Smooth muscle cell (in vitro differentiated cells): ENCODE measurements around the gene NFATC2. TPM values are rescaled to one million over a fixed set of nuclear protein-coding genes. Genes with fewer than 3 reads are reported as not detected.

Source experiments
- DNase-seq: peaks from one replicate; lab custom pipeline; 2025; ENCODE audit not compliant: unreplicated experiment; lab: John Stamatoyannopoulos, UW
- H2AFZ ChIP-seq: fragments of 200-600 bp; sonication (generic); 2 replicates; pipeline ENCODE4 v1.6.0; 2016; ENCODE audit warnings: antibody characterized with exemption, low read depth, mild to moderate bottlenecking
- H3F3A ChIP-seq: fragments of 200-600 bp; sonication (generic); 2 replicates; pipeline ENCODE4 v1.6.0; 2017; ENCODE audit warnings: antibody characterized with exemption, low read depth
- H3K27ac ChIP-seq: fragments of 200-600 bp; sonication (generic); 2 replicates; pipeline ENCODE4 v1.5.1; 2016; ENCODE audit warnings: low read depth, mild to moderate bottlenecking
- H3K27me3 ChIP-seq: fragments of 200-600 bp; sonication (generic); 2 replicates; pipeline ENCODE4 v1.6.1; 2016; ENCODE audit warnings: low read depth, mild to moderate bottlenecking
- H3K36me3 ChIP-seq: fragments of 200-600 bp; sonication (generic); 2 replicates; pipeline ENCODE4 v1.5.1; 2016; ENCODE audit warnings: low read depth
- H3K4me1 ChIP-seq: fragments of 200-600 bp; sonication (generic); 2 replicates; pipeline ENCODE4 v1.5.1; 2016; ENCODE audit warnings: low read depth
- H3K4me2 ChIP-seq: fragments of 200-600 bp; sonication (generic); 2 replicates; pipeline ENCODE4 v1.6.0; 2016; ENCODE audit warnings: mild to moderate bottlenecking
- H3K4me3 ChIP-seq: fragments of 200-600 bp; sonication (generic); 2 replicates; pipeline ENCODE4 v1.5.1; 2016; ENCODE audit warnings: mild to moderate bottlenecking
- H3K79me2 ChIP-seq: fragments of 200-600 bp; sonication (generic); 2 replicates; pipeline ENCODE4 v1.6.0; 2016; ENCODE audit warnings: low read depth, mild to moderate bottlenecking
- H3K9ac ChIP-seq: fragments of 200-600 bp; sonication (generic); 2 replicates; pipeline ENCODE4 v1.6.0; 2016; ENCODE audit warnings: low read depth
- H3K9me3 ChIP-seq: fragments of 200-600 bp; sonication (generic); replicated peaks from 2 replicates; pipeline ENCODE4 v1.5.1; 2016; ENCODE audit warnings: low read depth
- H4K20me1 ChIP-seq: fragments of 200-600 bp; sonication (generic); 2 replicates; pipeline ENCODE4 v1.6.0; 2016; ENCODE audit warnings: low read depth
- CTCF ChIP-seq: fragments of 200-600 bp; sonication (generic); IDR thresholded peaks from 2 replicates; pipeline ENCODE4 v1.5.1; 2017; ENCODE audit warnings: borderline replicate concordance, mild to moderate bottlenecking, antibody characterized with exemption; ENCODE audit not compliant: insufficient read depth, poor library complexity, severe bottlenecking
- WGBS: methylation state at CpG from one replicate; pipeline ENCODE4 v1.1.7; 2016; ENCODE audit warnings: low lambda C conversion rate; 5-methylcytosine and 5-hydroxymethylcytosine counted together
- polyA plus RNA-seq: library from polyadenylated mRNA; unstranded; fragments of >200 nt; fragmentation: Nextera tagmentation; extraction: Ambion mirVana; gene quantifications from 2 replicates; pipeline ENCODE4 v1.2.1, GENCODE V29; 2016
- total RNA-seq: library from RNA; depleted of rRNA; stranded (reverse); fragments of >200 nt; gene quantifications from 2 replicates; pipeline ENCODE4 v1.2.3, GENCODE V29; 2014

NFATC2 gene
- total and polyA plus RNA-seq, 2 experiments from 2014 or later, result 5.8 to 8.4 TPM

DNA sequence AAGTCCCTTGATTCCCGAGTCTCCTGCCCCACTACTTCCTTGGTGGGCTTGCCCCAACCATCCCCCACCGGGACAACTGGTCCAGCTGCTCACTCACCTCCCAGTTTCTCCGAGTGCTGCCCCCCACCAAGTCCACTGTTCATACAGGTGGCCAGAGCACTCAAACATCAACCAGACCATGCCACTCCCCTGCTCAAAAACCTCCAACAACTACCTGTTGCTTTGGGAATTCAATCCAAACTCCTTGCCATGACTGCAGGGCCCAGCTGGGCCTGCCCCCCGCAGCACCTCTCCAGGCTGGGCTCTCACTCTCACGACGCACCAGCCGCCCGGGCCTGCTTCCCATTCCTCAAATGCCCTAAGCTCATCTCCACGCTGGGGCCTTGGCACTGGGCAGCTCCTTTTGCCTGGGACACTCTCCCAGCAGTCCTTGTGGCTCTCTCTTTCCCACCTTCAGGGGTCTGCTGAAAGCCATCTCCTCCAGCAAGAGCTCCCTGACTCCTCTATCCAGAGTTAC, 97.5 kb downstream of the NFATC2 start:
- Histone ChIP-seq H3F3A (peaks cover 33% of the 10 kb centered on the region), H3K79me2 (no peaks in the 10 kb centered on the region), H3K36me3 (no peaks in the 10 kb centered on the region), H3K9me3 (no peaks in the 10 kb centered on the region), H3K27me3 (no peaks in the 10 kb centered on the region), H3K9ac (peak overlapping the region; percentile 53), H3K4me1 (peaks cover 18% of the 10 kb centered on the region), H4K20me1 (no peaks in the 10 kb centered on the region), H3K27ac (peak overlapping the region; percentile 97), H3K4me2 (peak overlapping the region; percentile 51), H2AFZ (no peak overlapping the region), H3K4me3 (no peak overlapping the region)
- no peak for TF ChIP-seq CTCF
- 59% methylated on average over 9 of the region's 9 CpGs for WGBS
- no peak for DNase-seq

- Histone ChIP-seq H3K4me2 (peak overlapping the region; percentile 51), H3F3A (peaks cover 31% of the 10 kb centered on the region), H3K79me2 (no peaks in the 10 kb centered on the region), H2AFZ (no peak overlapping the region), H3K27ac (peak overlapping the region; percentile 97), H4K20me1 (no peaks in the 10 kb centered on the region), H3K9ac (peak overlapping the region; percentile 53), H3K4me1 (peaks cover 18% of the 10 kb centered on the region), H3K27me3 (no peaks in the 10 kb centered on the region), H3K4me3 (no peak overlapping the region), H3K36me3 (no peaks in the 10 kb centered on the region), H3K9me3 (no peaks in the 10 kb centered on the region)
- 7% methylated on average over 9 of the region's 9 CpGs for WGBS
- peak; percentile 33 for DNase-seq
- TF ChIP-seq CTCF, result no peak
Measured at GRCh38 chr20:51444467-51444866, 98.1 kb downstream of the NFATC2 start.

DNA sequence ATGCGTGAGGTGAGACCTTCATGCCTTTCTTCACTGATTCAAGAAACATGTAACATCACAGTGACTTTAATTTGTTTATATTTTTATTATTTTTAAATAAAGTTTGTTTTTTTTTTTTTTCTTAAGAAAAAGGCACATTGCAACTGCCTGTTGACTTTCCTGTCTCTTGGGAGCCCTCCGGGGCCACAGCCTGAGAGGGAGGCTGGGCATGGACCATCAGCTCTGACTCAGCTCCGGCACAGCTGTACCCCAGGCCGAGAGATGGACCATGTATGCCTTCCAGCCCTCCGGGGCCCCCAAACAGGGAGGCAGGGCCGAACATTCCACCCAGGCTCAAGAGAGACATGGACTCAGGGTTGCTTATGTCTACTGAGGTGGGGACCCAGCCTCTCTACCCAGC, 99.9 kb downstream of the NFATC2 start:
- no peak for TF ChIP-seq CTCF

GRCh38 chr20:51440589-51440988, 101.9 kb downstream of the NFATC2 start:
- Histone ChIP-seq H3K79me2 (no peaks in the 10 kb centered on the region), H3K4me2 (no peak overlapping the region), H3K27me3 (no peaks in the 10 kb centered on the region), H3K4me1 (peaks cover 8% of the 10 kb centered on the region), H3F3A (peaks cover 20% of the 10 kb centered on the region), H2AFZ (no peak overlapping the region), H3K36me3 (no peaks in the 10 kb centered on the region), H3K9me3 (no peaks in the 10 kb centered on the region), H3K27ac (no peak overlapping the region), H3K4me3 (no peak overlapping the region), H4K20me1 (no peaks in the 10 kb centered on the region), H3K9ac (no peak overlapping the region)
- no peak for TF ChIP-seq CTCF
- 77% methylated on average over 7 of the region's 7 CpGs for WGBS
- DNase-seq, result no peak

More for the DNA sequence above, 99.9 kb downstream of the NFATC2 start:
- H3K27me3 ChIP-seq, result no peaks in the 10 kb centered on the region
- 90% methylated on average over 6 of the region's 6 CpGs for WGBS
- H4K20me1 ChIP-seq, result no peaks in the 10 kb centered on the region
- H3K4me1 ChIP-seq, result peaks cover 12% of the 10 kb centered on the region
- H3K9ac ChIP-seq, result no peak overlapping the region
- H3K9me3 ChIP-seq, result no peaks in the 10 kb centered on the region
- no peaks in the 10 kb centered on the region for H3K79me2 ChIP-seq
- no peak overlapping the region for H3K4me2 ChIP-seq
- peaks cover 25% of the 10 kb centered on the region for H3F3A ChIP-seq
- no peak overlapping the region for H3K27ac ChIP-seq
- H3K4me3 ChIP-seq, result no peak overlapping the region
- no peak for DNase-seq
- no peak overlapping the region for H2AFZ ChIP-seq
- H3K36me3 ChIP-seq, result no peaks in the 10 kb centered on the region
